ENCODE data around the gene PSMA7.

GRCh38 chr20:62104791-62105345 lies 38.3 kb downstream of the PSMA7 start:
- no peak for TF ChIP-seq CTCF (IDR thresholded peaks at IDR 0.05)
- TF ChIP-seq POLR2A (IDR thresholded peaks at IDR 0.05) = no peak

Data from body of pancreas (tissue), 4 donors.